Stimulated activated CD4-positive, alpha-beta T cell treated with anti-CD3 and anti-CD28 coated beads, Interleukin-1b, Interleukin-23, amount 100 ng/mL, for 24 hours (primary cell): ENCODE measurements around the gene GRIN2C.

Experiments used
- DNase-seq, 4 experiments: peaks; one replicate each; pipeline ENCODE4 v3.0.0-alpha.2; 2020; ENCODE audit warnings: low read depth in 4 of 4, low spot score in 1 of 4

The GRIN2C gene

GRCh38 chr17:74803388-74803930, 56.2 kb downstream of the GRIN2C start:
- DNase-seq = no peak

DNA sequence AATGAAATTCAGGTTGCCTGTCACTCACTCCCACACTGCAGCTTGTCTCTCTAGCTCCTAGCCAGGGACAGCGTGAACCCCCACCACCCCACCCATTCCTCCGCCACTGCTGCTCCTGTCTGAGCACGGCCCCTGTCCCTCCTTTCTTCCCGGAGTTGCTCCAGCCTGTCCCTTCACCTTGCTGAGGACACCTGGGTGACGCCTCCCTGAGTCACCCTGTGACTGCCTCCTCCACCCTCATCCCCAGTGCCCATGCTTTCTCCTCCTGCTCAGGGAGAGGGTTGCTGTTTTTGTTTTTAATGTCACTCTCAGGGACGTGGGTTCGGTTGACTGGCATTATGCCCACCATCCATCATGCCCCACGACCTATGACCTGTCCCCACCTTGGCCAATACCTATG, 57.8 kb downstream of the GRIN2C start:
- no peak for DNase-seq

GRCh38 chr17:74800531-74800930, 59.2 kb downstream of the GRIN2C start:
- DNase-seq = no peak

DNA sequence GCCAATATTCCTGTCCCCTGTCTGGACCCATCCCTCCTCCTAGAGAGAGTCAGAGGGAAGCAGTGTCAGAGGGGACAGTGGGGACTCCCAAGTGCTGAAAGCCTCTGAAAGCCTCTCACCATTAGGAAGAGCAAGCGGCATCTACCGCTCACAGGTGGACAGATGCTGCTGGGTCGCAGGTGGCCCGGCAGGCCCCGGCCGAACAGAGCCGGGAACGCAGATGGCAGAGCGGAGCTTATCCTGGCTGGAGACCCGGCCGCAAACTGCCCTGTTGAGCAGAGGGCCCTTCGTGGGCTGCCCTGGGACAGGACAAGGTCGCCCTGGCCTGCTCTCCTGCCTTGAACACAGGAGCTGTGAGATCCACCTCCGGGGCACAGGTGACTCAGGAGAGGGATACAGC, 60.6 kb downstream of the GRIN2C start:
- no peak for DNase-seq

DNA sequence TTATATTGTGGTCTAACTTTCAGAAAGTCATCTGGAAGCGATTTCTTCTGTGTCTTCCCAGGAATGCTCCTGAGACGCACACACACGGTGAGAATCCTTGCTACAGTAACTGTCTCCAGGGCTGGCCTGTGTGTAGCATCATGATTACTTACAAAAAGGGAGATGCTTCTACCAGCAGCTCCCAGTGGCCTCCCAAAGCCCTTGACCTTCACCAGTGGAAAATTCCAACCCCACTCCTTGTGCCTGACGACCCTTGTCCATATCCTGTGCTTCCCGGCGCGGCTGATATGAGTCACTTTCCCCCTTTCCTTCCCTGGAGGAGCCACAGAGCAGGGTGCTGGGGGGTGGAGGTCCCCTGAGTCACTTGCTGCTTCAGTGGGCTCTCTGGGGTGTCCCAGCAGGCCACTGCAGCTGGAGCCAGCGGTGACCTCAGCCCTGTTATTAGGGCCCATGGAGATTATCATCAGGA, 61.4 kb downstream of the GRIN2C start:
- DNase-seq = no peak

GRCh38 chr17:74797824-74798223, 61.9 kb downstream of the GRIN2C start:
- no peak for DNase-seq

GRCh38 chr17:74796866-74797265, 62.8 kb downstream of the GRIN2C start:
- DNase-seq = no peak

- no peak for DNase-seq
Measured at GRCh38 chr17:74796211-74796610, 63.5 kb downstream of the GRIN2C start.

GRCh38 chr17:74795327-74796020, 64.2 kb downstream of the GRIN2C start:
- no peak for DNase-seq

GRCh38 chr17:74792586-74793105, 67.0 kb downstream of the GRIN2C start:
- no peak for DNase-seq
